Measurements from ENCODE around the gene TAS2R30.

The TAS2R30 gene, protein sequence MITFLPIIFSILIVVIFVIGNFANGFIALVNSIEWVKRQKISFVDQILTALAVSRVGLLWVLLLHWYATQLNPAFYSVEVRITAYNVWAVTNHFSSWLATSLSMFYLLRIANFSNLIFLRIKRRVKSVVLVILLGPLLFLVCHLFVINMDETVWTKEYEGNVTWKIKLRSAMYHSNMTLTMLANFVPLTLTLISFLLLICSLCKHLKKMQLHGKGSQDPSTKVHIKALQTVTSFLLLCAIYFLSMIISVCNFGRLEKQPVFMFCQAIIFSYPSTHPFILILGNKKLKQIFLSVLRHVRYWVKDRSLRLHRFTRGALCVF

DNA sequence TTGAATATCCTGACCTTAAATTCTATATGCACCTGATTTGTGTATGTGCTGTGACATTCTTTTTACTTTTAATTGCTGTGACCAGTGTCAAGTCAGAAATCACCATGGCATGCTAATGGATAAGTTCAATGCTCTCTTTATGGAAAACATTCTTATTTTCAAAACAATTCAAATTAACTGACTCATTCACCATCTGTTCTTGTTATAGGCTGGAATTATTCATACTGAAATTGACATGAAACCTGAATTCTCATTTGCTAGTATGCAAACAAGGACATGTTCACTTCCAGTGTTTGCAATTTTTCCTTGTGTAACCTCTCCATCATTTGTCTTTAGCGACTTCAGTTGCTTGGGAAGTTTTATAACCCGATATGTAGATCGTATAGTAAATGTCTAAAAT is at the start of gene TAS2R30:
TAS2R30 (minus strand) TSS at position 340 of the 400 bp plus-strand sequence. CDS start 400 bp downstream, outside the sequence.
- no peak for DNase-seq (ENCODE audit: low read depth in 2 of 3, low spot score in 1 of 3)

DNA sequence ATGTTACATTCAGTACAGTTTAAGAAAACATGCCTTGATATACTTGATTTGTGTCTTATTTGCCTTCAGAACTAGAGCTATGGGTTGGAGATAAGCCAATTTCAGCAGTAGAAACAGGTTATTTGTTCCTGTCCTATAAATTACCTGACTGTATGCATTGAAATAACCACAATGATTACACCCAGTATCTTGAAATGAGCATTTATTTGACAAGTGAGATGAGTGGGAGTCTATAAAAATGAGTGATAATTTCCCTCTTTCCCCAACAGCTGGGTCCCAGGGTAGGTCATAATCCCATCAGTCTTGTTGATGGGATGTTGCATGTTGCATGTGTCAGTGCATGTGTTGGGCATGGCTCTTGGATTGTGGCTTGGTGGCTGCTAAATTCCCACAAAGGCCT is 48.6 kb upstream of the TAS2R30 start:
- no peak for DNase-seq (ENCODE audit: low read depth in 2 of 3, low spot score in 1 of 3)

DNA sequence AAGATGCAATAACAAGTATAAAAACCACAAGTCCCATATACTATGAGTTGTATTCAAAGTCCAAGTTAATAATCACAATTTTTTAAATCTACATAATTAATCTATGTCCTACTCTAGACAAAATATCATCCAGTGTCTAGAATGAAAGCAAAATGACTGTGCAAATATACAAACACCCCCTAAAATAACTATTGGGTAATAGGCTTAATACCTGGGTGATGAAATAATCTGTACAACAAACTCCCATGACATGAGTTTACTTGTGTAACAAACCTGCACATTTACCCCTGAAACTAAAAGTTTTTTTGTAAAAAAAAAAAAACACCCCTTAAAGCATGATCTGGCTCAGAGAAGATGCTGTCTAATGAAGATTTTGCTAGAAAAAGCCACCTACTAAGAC is 48.1 kb upstream of the TAS2R30 start:
- DNase-seq (ENCODE audit: low read depth in 2 of 3, low spot score in 1 of 3), result no peak

DNA sequence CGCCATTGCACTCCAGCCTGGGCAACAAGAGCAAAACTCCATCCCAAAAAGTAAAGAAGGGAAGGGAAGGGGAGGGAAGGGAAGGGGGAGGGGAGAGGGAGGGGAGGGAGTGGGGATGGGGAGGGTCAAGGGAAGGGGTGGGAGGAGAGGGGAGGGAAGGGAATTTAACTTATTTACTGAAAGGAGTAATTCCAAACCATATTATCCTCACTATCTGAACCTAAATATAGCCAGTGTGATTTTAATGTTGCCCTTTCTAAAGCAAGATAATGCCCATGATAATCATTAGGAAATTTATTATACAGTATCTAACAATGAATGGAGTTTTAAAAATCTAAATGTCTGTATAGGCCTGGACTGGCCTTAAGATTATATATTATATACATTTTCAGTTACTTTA is 43.8 kb upstream of the TAS2R30 start:
- DNase-seq (ENCODE audit: low read depth in 2 of 3, low spot score in 1 of 3), result no peak

DNA sequence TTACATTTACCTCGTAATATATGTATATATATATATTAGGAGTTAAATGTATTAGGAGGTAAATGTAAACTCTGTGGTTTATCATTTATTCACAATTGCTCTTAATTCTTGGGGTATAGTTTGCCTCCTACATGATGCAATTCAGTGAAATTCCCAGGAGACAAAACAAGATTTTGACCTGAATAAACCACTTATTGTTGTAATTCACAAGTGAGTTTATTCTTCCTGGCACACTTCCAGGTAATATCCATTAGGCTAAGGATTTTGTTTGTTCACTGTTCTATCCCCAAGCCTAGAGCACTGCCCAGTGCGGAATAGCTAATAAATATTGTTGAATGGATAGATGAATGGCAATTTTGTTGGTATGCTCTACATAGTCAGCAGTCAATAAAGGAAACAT is 39.6 kb upstream of the TAS2R30 start:
- no peak for DNase-seq (ENCODE audit: low read depth in 2 of 3, low spot score in 1 of 3)

DNA sequence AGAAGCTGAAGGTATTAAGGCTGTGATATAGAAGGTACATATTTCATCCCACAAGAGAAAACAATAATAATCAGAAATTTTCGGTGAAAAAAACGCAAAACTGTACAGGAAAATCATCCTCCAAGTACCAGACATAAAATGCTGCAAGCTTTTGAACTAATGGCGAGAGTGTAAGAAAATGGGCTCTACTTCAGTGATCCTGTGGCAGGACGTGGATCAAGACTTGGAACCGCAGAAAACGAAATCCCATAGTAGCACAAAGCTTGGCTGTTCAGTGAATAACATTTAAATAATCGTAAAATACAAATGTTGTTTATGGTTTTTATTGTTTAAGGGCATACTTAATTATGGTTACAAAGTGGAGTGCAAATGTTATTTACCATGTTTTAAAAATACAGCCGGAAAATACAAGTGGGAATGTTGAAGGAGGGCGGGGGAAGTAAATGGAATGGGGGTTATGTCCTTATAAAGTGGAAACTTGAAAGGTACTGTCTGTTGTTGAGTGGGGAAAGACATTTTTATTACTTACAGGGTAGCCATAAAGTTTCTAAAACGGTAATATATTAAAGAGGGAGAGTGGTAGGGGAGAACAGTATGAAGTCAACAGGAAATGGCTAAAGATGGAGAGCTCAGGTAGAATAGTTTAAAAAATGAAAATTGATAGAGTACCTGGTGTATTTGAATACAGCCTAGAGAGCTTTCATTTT is 37.7 kb upstream of the TAS2R30 start:
- DNase-seq (ENCODE audit: low read depth in 2 of 3, low spot score in 1 of 3), result no peak

DNA sequence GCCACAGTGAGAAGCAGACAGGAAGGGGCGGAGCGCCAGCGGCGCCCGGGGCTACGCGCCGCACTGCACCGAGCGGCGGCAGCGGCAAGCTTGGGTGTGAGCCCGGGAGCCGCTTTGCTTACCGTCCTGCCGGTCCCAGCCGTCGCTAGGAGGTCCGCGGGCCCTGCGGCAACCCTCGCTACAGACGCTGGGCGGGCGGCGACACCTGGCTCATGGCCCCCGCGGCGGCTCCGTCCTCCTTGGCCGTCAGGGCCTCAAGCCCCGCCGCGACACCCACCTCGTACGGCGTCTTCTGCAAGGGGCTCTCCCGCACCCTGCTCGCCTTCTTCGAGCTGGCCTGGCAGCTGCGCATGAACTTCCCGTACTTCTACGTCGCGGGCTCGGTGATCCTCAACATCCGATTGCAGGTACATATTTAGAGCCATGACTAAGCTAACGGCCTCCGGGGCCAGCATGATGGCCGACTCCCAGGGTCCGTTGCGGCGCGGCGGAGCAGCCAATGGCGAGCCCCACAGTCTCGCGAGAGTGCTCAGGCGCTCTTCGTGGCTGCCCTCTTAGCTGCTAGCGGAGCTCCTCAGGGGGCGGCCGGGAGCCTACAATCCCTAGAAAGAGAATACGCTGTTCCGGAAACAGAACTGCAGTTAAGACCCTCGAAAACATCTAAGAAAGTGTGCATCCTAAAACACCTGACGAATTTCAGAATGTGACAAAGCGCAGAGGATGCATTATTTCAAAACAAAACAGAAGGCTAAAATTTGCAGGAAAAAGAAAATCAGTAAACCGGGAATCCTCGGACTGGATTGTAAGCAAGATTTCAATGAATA is 36.9 kb upstream of the TAS2R30 start, which contains the start of gene SMIM10L1:
SMIM10L1 (plus strand) TSS at position 50 of the 824 bp plus-strand sequence; CDS start at position 213, 163 bp downstream.
- DNase-seq (ENCODE audit: low read depth in 2 of 3, low spot score in 1 of 3), result peak; percentile 77 to 85 (median 84)

DNA sequence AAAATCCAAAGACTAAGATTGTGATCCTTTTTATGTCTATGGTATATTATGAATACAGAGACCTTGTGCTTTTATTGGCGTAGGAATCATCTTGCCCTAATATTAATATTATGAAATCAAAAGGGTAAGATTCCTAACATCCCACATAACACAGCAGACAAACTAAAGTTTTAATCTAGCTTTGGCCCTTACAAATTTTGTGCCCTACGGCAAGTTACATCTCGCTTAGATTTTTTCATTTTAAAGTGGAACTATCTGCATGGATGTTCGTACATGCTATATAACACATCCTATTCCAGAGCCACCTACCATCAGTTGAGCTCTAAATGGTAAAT is 36.3 kb upstream of the TAS2R30 start:
- no peak for DNase-seq (ENCODE audit: low read depth in 2 of 3, low spot score in 1 of 3)

DNA sequence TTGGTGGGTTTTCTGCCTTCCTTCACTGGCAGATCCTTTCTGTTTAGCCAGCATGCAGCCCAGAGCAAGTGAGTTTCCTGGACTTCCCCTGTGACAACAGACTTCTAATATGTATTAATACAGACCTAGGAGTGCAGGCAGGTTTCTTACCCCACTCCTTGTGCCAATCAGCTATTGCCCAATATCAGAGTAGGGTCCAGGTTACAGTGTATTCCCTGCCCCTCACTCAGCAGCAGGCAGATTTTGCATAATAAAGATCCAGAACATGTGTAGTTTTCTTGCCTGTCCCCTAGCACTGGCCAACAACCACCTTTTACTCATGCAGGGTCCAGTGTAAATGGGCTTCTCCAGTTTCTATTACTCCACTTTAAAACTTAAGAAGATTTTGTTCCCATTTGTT is 31.9 kb upstream of the TAS2R30 start:
- DNase-seq (ENCODE audit: low read depth in 2 of 3, low spot score in 1 of 3), result no peak

DNA sequence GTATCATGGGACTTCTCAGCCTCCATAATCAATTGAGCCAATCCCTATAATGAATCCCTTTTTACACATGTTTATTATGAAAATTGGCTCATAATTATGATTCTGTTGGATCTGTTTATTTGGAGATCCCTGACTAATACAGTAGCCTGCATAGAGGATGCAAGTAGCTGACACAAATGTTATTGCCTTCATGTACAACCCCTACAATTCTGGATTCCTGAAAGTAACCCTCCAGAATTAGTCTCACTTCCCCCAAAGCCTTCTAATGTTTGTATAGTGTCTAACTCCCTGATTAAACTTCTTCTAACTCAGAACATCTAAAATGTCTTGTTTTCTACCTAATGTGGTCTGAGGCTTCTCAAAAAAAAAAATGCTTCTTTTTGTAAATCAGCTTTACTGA is 29.9 kb upstream of the TAS2R30 start:
- no peak for DNase-seq (ENCODE audit: low read depth in 2 of 3, low spot score in 1 of 3)

DNA sequence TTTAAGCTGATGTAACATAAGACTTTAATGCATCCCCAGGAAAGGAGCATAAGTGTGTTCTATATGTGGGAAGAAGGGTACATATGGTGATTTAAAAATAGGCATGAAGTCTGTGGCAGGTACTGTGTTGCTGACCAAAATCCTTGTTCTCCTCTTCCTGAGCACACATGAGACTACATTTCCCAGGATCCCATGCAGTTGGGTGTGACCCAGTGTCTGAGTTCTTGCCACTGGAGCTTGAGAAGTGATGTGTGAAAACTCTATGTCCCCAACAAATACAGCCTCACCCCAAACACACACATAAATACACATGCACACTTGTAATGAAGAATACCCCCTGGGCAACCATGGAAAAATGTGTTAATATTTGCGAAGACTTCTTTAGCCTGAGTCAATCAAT is 28.1 kb upstream of the TAS2R30 start:
- no peak for DNase-seq (ENCODE audit: low read depth in 2 of 3, low spot score in 1 of 3)

DNA sequence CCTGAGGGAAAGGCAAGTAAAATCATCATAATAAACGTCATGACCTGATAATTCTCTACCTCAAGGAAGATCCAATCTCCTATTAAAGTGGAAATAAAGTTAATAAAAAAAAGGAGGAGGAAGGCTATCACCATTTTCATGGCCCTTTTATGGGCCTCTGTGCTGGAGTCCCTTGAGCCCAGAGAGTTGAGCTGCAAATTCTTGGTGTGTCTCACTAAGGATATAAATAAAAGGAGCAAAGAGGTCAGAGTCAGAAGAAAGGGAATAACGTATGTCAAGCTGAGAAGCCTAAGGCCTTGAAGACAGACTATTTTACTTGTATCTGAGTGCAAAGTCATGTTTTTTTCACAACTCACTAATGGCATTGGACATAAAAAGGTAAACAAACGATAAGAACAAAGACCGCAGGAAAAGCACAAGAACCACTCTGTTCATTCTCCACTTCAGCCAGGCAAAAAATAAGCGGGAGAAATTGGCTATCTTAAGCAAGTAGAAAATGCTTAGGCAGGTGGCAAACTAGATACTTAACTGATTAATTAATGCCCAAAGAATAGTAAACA is 24.5 kb upstream of the TAS2R30 start:
- no peak for DNase-seq (ENCODE audit: low read depth in 2 of 3, low spot score in 1 of 3)

DNA sequence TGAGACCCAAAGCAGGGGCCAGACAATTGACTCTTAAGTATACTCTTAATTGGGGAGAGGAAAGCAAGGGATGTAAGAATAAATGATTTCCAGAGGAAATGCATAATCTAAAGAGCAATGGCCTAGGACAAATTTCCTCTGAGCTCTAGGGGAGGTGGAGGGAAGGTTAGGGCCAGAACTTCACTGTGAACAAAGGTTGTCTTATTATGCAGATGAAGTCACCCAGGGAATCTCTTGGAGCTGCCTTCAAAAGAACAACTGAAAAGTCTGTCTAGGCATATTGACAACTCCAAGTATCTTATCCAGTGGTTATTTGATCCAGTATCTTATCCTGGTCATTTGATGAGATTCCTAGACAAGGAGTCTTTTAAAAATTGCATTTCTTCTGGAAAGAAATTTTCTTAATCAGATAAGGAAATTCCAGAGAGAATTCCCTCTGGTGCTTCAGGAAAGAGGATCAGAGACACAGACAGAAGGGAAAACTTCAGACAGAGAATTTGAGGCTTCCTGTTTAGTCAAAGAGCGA is 20.0 kb upstream of the TAS2R30 start:
- no peak for DNase-seq (ENCODE audit: low read depth in 2 of 3, low spot score in 1 of 3)

DNA sequence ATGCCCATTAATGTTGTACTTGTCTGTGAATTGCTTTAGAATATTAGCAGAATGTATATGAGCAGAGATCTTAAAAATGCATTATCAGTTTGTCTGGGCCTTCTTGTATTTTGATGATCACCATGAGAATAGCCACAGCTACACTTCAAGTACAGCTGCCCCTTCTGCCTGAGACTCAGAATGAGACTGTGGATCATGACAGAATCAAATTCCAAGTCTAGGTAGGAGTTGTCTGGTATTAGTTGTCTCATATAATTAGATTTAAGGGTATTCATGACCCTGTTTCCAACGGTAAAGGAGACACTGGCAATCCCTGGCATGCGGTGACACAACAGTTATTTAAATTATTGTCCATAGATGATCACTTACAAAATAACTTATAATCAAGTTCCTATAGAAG is 18.3 kb upstream of the TAS2R30 start:
- DNase-seq (ENCODE audit: low read depth in 2 of 3, low spot score in 1 of 3), result no peak

DNA sequence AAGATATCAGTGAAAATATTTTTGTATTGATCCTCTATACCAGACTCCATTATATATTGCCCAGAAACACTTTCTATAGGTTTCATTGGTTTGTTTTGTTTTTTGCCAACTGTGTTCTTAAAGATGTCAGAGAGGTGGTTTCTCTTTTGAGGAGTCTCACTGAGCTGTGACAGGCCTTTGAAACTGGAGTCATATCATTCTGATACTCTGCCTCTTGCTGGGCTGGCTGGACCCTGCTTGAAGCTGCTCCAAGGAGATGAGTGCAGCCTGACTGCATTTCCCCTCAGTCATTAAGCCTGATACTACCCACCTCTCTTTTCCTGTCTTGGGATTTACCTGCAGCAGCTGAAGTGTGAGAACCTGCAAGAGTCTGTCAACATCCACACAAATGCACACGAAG is 16.4 kb upstream of the TAS2R30 start:
- no peak for DNase-seq (ENCODE audit: low read depth in 2 of 3, low spot score in 1 of 3)

DNA sequence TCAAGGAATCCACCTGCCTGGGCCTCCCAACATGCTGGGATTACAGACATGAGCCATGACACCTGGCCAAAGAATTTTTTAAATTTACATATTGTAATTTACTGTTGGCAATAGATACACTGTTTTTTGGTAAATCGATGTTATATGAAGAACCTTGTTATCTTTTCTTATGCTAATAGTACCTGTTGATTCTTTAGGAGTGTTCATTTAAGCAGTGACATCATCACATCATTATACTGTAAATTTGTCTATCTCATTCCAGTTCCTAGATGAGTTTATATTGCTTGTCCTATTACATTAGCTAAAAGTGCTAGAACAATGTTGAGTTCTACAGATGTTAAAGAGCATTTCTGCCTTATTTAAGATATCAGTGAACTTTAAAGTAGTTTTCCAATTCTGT is 13.0 kb upstream of the TAS2R30 start:
- DNase-seq (ENCODE audit: low read depth in 2 of 3, low spot score in 1 of 3), result no peak

DNA sequence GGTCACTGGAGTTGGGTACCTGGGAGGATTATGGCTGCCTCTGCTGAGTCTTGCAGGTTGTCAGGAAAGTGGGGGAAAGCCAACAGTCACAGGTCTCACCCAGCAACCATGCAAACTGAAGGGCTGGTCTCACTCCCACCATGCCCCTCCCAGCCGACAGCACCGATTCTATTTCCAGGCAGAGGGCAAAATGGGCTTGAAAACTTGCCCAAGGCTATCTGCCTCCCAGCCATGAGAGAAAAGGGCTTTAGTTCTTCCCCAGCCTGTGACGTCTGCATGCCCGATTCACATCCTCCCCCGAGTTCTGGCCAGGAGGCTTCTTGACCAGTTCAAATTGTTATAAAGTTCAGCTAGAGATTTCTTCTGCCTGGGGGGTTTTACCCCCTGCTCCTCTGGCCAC is 9.9 kb upstream of the TAS2R30 start:
- DNase-seq (ENCODE audit: low read depth in 2 of 3, low spot score in 1 of 3), result no peak

DNA sequence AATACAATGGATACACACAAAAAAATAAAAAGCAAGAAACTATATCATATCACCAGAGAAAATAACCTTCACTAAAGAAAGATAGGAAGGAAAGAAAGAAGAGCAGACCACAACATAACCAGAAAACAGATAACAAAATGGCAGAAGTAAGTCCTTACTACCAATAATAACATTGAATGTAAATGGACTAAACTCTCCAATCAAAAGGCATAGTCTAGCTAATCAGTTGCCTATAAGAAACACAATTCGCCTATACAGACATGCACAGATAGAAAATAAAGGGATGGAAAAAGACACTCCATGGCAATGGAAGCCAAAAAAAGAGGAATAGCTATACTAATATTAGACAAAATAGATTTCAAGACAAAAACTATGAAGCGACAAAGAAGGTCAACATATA is 8.9 kb upstream of the TAS2R30 start:
- no peak for DNase-seq (ENCODE audit: low read depth in 2 of 3, low spot score in 1 of 3)

DNA sequence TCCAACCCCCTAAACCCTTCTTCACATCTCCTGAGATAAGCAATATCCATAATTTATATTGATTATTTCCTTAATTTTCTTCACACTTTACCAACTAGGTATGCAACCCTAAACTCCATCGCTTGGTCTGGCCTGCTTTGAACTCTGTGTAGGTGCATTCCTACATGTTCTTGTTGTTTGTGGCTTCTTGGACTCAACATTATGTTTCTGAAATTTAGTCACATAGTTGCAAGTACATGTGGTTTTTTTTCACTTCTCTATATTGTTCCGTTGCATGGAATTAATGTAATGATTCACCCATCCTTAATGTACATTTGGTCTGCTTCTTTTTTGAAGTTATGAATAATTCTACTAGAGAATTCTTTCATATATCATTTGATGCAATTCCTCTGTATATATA is 1.6 kb upstream of the TAS2R30 start:
- no peak for DNase-seq (ENCODE audit: low read depth in 2 of 3, low spot score in 1 of 3)

DNA sequence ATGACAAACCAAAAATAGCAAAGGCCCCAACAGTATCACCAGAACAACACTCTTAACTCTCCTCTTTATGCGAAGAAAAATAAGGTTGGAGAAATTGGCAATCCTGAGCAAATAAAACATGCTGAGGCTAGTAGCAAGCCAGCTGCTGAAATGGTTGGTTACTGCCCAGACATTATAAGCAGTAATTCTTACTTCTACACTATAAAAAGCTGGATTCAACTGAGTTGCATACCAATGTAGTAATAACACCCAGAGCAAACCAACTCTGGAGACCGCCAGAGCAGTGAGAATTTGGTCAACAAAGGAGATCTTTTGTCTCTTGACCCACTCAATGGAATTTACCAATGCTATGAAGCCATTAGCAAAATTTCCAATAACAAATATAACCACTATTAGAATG is 628 bp downstream of the TAS2R30 start:
- no peak for DNase-seq (ENCODE audit: low read depth in 2 of 3, low spot score in 1 of 3)

DNA sequence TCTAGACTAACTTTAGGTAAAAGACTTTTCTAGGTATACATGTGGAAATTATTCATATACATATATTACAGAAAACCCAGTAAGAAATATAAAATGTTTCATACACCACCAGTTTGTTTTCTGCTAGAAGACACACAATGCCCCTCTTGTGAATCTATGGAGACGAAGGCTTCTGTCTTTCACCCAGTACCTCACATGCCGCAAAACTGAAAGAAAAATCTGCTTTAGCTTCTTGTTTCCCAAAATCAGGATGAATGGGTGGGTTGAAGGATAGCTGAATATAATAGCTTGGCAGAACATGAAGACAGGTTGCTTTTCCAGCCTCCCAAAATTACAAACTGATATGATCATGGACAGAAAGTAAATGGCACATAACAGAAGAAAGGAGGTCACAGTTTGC is 1.3 kb downstream of the TAS2R30 start:
- no peak for DNase-seq (ENCODE audit: low read depth in 2 of 3, low spot score in 1 of 3)
